ENCODE results near the gene ZNF584.

DNA sequence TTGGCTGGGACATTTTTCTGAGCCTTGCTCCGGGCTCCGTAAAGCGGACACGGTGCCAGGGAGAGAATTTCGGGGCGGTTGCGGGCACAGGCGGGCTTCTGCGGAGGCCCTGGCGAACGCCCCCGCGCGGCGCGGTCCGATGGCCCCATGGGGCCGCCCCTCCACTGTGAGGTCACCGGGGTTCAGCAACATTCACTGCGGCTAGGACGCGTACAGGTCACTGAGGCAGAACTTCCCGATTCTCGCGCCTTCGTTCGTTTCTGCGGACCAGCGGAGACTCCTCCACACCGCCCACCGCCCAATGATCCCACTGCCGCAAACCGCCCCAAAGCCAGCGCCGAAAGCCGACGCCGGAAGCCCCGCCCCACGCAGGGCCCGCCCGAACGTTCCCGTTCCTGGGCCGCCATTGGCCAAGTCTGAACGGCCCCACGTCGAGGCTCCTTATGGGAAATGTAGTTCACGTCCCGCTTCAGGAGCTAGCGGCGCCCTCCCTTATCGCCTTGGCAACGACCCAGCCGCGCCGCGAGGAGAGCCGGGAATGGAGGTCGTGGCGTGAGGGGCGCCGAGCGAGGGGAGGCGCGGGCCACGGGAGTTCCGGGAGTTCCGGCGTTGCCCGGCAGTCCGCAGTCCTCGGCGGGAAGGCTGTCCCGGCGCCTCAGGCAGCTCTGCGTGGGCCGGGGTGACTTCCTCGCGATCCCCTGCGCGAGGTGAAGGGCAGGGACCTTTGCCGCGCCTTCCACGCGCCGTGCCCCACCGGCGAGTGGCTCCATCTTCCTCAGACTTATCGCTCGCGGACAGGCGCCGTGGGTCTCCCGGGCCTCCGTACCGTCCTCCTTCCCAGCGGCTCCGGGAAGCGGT lies at the start of gene ZNF584:
- TF ChIP-seq, protein P1, sequence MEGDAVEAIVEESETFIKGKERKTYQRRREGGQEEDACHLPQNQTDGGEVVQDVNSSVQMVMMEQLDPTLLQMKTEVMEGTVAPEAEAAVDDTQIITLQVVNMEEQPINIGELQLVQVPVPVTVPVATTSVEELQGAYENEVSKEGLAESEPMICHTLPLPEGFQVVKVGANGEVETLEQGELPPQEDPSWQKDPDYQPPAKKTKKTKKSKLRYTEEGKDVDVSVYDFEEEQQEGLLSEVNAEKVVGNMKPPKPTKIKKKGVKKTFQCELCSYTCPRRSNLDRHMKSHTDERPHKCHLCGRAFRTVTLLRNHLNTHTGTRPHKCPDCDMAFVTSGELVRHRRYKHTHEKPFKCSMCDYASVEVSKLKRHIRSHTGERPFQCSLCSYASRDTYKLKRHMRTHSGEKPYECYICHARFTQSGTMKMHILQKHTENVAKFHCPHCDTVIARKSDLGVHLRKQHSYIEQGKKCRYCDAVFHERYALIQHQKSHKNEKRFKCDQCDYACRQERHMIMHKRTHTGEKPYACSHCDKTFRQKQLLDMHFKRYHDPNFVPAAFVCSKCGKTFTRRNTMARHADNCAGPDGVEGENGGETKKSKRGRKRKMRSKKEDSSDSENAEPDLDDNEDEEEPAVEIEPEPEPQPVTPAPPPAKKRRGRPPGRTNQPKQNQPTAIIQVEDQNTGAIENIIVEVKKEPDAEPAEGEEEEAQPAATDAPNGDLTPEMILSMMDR (IDR thresholded peaks at IDR 0.05) = no peak
- TF ChIP-seq EZH2 (IDR thresholded peaks at IDR 0.05) = peak; percentile 29
